Coronary artery (tissue), 2 donors: Measurements from ENCODE around the gene DUS1L.

ENCODE experiments used
- DNase-seq: peaks from one replicate; pipeline ENCODE4 v3.0.0-alpha.2; 2017; ENCODE audit warnings: low spot score
- H3K27ac ChIP-seq, 2 donors: fragments of 200-600 bp; sonication (generic); one replicate each; pipeline ENCODE4 v1.5.1; 2016 to 2019
- H3K4me3 ChIP-seq: fragments of 200-600 bp; sonication (generic); 2 replicates; pipeline ENCODE4 v1.5.1; 2016; ENCODE audit warnings: mild to moderate bottlenecking, moderate library complexity
- TF ChIP-seq, protein P1 (sequence below): fragments of 200-600 bp; sonication (generic); IDR thresholded peaks from one replicate; pipeline ENCODE4 v1.5.1; 2019; ENCODE audit warnings: antibody characterized with exemption

The DUS1L gene

GRCh38 chr17:82110298-82110697, 44.7 kb upstream of the DUS1L start:
- no peak overlapping the region for H3K4me3 ChIP-seq
- TF ChIP-seq, protein P1, sequence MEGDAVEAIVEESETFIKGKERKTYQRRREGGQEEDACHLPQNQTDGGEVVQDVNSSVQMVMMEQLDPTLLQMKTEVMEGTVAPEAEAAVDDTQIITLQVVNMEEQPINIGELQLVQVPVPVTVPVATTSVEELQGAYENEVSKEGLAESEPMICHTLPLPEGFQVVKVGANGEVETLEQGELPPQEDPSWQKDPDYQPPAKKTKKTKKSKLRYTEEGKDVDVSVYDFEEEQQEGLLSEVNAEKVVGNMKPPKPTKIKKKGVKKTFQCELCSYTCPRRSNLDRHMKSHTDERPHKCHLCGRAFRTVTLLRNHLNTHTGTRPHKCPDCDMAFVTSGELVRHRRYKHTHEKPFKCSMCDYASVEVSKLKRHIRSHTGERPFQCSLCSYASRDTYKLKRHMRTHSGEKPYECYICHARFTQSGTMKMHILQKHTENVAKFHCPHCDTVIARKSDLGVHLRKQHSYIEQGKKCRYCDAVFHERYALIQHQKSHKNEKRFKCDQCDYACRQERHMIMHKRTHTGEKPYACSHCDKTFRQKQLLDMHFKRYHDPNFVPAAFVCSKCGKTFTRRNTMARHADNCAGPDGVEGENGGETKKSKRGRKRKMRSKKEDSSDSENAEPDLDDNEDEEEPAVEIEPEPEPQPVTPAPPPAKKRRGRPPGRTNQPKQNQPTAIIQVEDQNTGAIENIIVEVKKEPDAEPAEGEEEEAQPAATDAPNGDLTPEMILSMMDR = no peak
- DNase-seq = no peak
- H3K27ac ChIP-seq = no peak overlapping the region

DNA sequence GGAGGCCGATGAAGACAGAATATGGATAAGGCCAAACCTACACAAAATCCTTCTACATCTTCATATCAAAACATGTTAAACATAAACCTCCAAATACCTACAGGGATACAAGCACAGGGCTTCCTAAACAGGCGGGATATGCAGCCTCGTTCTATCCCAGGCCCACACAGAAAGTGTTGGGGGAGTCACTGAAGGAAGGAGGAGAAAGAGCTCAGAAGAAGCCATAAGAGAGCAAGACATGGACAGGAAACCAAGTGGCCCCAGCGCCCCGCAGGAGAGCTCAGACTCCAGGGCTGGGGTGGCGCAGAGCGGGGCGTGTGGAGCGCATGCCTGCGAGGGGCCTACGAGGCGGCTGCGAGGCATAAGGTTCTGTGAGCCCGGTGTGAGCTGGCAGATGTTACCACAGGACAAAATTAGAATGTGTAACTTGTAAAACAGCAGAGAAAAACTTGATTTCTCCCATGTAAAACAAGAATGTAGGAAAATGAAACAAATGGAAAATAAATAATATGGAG, 43.4 kb upstream of the DUS1L start:
- no peak for DNase-seq
- Histone ChIP-seq H3K4me3 (no peak overlapping the region), H3K27ac (no peak overlapping the region)
- TF ChIP-seq, protein P1 = no peak

- TF ChIP-seq, protein P1 = no peak
- DNase-seq = no peak
- H3K27ac ChIP-seq = no peak overlapping the region
Observed at GRCh38 chr17:82108496-82108945, 42.9 kb upstream of the DUS1L start.

GRCh38 chr17:82108038-82108437, 42.4 kb upstream of the DUS1L start:
- Histone ChIP-seq H3K27ac (no peak overlapping the region), H3K4me3 (no peak overlapping the region)
- TF ChIP-seq, protein P1 = no peak
- no peak for DNase-seq

More at GRCh38 chr17:82108496-82108945, 42.9 kb upstream of the DUS1L start:
- H3K4me3 ChIP-seq = no peak overlapping the region

DNA sequence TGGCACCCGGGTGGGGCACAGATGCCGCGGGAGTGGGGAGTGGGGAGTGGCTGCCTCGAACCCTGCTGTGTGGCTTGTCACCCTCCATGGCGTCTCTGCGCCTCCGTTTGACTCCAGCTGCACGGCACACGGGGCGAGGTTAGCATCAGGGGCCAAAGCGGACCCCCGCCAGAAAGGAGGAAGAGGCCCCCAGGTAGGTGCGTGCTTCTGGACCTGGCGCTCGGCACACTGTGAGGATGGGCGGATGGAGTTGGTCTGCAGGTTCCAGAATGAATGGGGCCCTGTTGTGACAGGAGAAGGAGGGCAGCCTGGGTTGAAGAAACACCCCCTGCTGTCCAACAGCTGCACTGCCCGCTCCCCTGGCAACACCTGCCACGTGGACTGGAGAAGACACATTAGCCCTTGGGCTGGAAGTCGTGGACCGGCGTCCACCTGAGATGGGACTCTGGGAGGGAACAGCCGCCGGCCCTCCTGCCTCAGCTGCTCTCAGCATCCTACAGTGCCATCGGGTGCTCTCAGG, 41.8 kb upstream of the DUS1L start:
- peak overlapping the region in 1 of 2 donors; percentile 82 for H3K27ac ChIP-seq

GRCh38 chr17:82106688-82107305, 41.2 kb upstream of the DUS1L start:
- H3K4me3 ChIP-seq = peak overlapping the region; percentile 43
- DNase-seq = no peak
- TF ChIP-seq, protein P1 = no peak
- H3K27ac ChIP-seq = peak overlapping the region; percentile 64 to 82

More for the DNA sequence above, 41.8 kb upstream of the DUS1L start:
- no peak overlapping the region for H3K4me3 ChIP-seq
- no peak for DNase-seq
- TF ChIP-seq, protein P1 = no peak
